Neural progenitor cell (in vitro differentiated cells): ENCODE data around the gene OR6C68.

Experiments
- EZH2 ChIP-seq: fragments of 200-600 bp; sonication (generic); IDR thresholded peaks from 2 replicates; pipeline ENCODE4 v1.6.1; 2017; ENCODE audit warnings: antibody characterized with exemption, mild to moderate bottlenecking, moderate library complexity
- EZH2phosphoT487 ChIP-seq: fragments of 200-600 bp; sonication (generic); IDR thresholded peaks from 2 replicates; pipeline ENCODE4 v1.6.1; 2017; ENCODE audit warnings: antibody characterized with exemption
- TF ChIP-seq, protein P1 (sequence below): fragments of 200-600 bp; sonication (generic); IDR thresholded peaks from 2 replicates; pipeline ENCODE4 v1.5.1; 2017; ENCODE audit warnings: antibody characterized with exemption, mild to moderate bottlenecking

DNA sequence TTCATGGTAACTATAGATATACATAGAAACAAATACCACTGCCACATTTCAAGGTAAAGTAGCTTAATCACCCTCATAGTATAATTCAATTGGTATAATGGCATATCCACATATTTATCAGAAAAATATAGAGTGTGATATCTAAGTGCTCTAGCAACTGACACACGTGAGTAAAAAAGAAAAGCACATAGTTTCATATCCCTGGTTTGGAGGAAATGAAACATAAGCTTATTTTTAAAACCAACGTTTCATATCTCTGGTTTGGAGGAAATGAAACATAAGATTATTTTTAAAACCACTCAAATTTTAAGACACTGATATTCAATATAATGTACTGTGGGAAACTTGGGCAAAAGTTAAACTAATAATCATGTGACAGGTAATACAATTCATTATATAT is 24.3 kb upstream of the OR6C68 start:
- TF ChIP-seq EZH2: no peak
- TF ChIP-seq EZH2phosphoT487: no peak
- TF ChIP-seq, protein P1, sequence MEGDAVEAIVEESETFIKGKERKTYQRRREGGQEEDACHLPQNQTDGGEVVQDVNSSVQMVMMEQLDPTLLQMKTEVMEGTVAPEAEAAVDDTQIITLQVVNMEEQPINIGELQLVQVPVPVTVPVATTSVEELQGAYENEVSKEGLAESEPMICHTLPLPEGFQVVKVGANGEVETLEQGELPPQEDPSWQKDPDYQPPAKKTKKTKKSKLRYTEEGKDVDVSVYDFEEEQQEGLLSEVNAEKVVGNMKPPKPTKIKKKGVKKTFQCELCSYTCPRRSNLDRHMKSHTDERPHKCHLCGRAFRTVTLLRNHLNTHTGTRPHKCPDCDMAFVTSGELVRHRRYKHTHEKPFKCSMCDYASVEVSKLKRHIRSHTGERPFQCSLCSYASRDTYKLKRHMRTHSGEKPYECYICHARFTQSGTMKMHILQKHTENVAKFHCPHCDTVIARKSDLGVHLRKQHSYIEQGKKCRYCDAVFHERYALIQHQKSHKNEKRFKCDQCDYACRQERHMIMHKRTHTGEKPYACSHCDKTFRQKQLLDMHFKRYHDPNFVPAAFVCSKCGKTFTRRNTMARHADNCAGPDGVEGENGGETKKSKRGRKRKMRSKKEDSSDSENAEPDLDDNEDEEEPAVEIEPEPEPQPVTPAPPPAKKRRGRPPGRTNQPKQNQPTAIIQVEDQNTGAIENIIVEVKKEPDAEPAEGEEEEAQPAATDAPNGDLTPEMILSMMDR: no peak
